AG10803 (cell line): Measurements from ENCODE around the gene SLC17A4.
A peak's percentile ranks its signal among the peaks of the same experiment; 100 is the strongest.

ENCODE experiments used
- DNase-seq: peaks from one replicate; pipeline ENCODE4 v3.0.0; 2010; ENCODE audit warnings: low read depth
- H3K4me3 ChIP-seq: 2 replicates; pipeline ENCODE4 v1.5.1; 2011; ENCODE audit warnings: mild to moderate bottlenecking, low read length, control low read depth
- TF ChIP-seq, protein P1 (sequence below): conservative IDR thresholded peaks from 2 replicates; pipeline ENCODE4 v1.5.1; 2011; ENCODE audit warnings: mild to moderate bottlenecking, low read length, control low read depth, inconsistent platforms

Gene SLC17A4

DNA sequence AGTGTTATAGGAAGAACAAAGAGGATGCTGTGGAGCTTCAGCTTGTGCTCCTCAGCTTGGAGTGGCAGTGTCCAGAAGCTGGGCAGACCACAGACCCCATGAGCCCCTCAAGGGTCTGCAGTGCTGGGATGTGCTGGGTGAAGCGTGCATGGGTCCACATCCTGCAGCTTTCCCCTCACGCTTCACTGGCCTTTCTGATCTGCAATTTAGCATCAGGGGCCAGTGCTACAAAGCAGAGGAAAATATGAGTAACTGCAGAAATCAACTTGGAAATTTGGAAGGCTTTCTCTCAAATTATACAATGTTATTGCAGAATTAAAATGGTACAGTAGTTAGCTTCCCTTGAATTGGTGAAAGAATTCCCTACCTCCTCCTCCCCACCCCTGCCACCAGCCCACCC, 10.1 kb downstream of the SLC17A4 start:
- no peak for DNase-seq
- TF ChIP-seq, protein P1, sequence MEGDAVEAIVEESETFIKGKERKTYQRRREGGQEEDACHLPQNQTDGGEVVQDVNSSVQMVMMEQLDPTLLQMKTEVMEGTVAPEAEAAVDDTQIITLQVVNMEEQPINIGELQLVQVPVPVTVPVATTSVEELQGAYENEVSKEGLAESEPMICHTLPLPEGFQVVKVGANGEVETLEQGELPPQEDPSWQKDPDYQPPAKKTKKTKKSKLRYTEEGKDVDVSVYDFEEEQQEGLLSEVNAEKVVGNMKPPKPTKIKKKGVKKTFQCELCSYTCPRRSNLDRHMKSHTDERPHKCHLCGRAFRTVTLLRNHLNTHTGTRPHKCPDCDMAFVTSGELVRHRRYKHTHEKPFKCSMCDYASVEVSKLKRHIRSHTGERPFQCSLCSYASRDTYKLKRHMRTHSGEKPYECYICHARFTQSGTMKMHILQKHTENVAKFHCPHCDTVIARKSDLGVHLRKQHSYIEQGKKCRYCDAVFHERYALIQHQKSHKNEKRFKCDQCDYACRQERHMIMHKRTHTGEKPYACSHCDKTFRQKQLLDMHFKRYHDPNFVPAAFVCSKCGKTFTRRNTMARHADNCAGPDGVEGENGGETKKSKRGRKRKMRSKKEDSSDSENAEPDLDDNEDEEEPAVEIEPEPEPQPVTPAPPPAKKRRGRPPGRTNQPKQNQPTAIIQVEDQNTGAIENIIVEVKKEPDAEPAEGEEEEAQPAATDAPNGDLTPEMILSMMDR, result no peak
- H3K4me3 ChIP-seq, result no peak overlapping the region

DNA sequence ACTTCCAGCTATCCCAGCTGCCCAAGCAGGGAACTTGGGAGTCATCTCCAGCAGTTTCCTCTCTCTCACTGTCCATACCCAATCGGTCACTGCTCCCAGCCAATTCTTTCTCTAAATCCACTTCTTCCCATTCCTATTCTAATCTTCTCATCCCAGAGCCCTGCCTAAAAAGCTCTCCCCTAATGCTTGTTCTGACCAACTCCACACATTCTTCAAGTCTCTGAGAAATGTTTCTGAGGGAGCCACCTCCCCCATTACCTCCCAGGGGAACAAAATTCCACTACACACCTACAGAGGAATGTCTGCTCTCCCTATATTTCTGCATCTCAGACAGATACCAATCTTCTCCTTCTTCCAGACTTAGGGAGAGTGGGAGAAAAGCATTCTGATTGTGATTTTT, 14.0 kb downstream of the SLC17A4 start:
- no peak overlapping the region for H3K4me3 ChIP-seq
- TF ChIP-seq, protein P1, result no peak
- no peak for DNase-seq

DNA sequence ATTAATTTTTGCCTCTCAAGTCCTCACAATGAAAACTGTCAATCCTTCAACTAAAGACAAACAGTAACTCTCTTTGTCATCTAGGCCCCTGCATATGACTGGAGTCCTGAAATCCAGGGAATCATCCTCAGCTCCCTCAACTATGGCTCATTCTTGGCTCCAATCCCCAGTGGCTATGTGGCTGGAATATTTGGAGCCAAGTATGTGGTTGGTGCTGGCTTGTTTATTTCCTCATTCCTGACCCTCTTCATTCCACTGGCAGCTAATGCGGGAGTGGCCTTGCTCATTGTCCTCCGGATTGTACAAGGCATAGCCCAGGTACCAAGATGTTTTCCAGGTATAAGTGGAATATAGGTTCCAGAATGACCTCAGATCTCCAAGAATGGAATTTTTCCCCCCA, 15.4 kb downstream of the SLC17A4 start:
- DNase-seq, result peak; percentile 33
- TF ChIP-seq, protein P1, result no peak
- no peak overlapping the region for H3K4me3 ChIP-seq

DNA sequence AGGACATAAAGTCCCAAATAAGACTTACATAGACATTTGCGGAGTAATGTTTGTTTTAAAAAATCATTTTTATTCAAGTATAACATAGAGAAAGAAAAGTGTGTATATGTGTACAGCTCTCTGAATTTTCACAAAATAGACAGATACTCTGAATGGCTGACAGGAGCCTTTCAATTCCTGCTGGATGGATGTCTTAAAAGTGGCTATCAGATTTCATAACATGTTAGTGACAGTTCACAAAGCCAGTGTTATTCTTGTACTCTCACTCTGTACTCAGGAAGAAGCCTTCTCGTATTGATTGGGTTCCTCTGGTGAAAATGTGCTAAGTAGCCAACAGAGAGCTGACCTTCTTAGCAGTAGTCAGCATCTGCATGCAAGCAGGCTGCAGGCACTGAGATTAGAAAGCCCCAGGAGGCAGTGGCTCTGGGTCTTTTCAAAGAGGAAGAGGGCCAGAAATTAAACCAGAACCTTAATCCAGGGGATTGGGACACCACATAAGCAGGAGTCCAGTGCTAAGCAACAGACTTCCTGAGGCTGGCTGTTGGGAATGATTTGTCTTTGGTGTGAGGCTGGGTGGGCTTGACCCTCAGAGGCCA, 19.7 kb downstream of the SLC17A4 start:
- TF ChIP-seq, protein P1, result no peak
- no peak for DNase-seq
- no peak overlapping the region for H3K4me3 ChIP-seq

DNA sequence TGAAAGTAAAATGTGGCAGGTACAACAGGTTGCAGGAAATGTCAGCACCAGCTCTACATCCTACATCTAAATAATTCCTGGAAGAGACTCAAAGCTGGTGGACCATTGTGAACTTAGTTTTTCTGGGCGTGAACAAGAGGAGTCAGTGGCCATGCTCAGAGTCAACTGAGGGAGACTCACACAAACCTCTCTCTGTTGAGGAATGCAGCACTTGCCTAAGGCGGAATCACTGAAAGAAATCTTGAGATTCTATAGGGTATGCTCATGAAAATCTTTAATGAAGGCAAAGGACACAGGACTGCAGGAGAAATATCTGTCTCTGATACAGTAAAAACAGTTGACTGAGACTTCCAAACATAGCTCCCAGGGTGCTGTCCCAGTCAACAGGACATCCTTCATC, 22.5 kb downstream of the SLC17A4 start:
- H3K4me3 ChIP-seq, result no peak overlapping the region
- TF ChIP-seq, protein P1, result no peak
- no peak for DNase-seq

DNA sequence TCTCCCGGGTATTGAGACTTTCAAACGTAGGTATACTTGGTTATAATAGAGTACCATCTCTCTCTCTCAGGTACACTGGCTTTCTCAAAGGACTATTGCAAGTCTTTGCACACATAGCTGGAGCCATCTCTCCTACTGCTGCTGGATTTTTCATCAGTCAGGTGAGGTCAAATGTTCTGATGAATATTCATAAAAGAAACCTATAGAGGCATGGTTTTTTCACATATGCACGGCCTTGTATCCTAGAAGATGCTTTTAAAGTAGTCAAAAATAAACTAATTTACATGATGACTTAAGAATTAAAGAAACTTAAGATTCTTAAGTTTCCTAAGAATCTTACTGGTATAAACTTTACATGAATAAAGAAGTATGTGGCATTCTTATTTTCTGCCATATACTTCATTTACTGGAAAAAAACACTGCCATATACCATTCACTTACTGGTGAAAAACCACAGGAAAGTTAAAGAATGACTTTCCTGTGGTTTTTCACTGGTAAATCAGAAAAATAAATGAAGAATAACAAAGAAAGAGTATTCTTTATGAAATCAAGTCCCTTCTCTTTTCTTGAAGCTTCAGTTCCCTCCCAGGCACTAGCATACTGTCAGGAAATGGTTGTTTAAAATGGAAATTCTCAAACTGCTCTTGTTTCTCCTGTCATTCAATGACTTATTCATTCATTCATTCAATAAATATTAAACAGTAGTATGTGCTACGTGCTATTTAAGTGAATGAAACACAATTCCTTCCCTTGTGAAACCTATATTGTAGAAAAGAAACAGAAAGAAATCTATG, 23.5 kb downstream of the SLC17A4 start:
- TF ChIP-seq, protein P1, result no peak
- H3K4me3 ChIP-seq, result no peak overlapping the region
- no peak for DNase-seq

DNA sequence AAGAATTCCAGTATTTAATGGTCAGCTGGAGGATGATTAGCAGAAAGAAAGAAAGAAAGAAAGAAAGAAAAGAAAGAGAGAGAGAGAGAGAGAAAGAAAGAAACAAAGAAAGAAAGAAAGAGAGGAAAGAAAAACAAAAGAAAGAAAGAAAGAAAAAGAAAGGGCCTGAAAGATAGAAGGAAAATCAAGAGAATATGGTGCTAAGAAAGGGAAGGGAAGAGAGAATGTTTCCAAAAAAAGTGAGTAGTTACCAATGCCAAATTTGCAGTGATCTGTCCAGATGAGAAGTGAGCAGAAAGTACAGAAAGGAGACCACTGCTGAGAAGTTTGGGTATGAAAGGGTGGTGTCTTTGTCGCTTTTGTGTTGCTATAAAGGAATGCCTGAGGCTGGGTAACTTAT, 26.6 kb downstream of the SLC17A4 start:
- TF ChIP-seq, protein P1, result no peak
- H3K4me3 ChIP-seq, result no peak overlapping the region
- DNase-seq, result no peak
